HTERT RPE-1 (cell line): Measurements from ENCODE around the gene APCS.

Experiments used
- in situ Hi-C: fragments of 300-500 bp; cut with MboI; formaldehyde crosslinking; loops from 4 replicates; pipeline ENCODE4 v1.14.3; 2020; ENCODE audit warnings: low sequenced_read_pairs

Gene APCS, protein sequence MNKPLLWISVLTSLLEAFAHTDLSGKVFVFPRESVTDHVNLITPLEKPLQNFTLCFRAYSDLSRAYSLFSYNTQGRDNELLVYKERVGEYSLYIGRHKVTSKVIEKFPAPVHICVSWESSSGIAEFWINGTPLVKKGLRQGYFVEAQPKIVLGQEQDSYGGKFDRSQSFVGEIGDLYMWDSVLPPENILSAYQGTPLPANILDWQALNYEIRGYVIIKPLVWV

DNA sequence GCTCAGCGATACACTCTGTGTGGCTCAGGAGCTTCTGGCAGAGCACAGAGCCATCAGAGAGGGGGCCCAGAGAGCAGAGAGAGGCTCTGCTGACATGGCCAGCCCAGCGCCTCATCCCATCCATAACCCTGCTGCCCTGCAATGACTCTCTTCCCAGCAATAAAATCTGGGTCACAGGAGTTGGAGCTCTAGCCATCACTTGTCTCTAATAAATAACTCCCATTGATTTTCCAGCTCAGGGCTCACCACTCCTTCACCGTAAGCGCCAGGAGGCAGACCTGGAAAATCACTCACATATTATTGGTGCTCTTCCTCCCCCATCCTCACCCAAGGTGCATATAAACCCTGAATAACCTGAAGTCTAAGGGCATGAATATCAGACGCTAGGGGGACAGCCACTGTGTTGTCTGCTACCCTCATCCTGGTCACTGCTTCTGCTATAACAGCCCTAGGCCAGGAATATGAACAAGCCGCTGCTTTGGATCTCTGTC, at the start of gene APCS:
Gene APCS, plus strand, starts transcription at position 366 of the 491 bp plus-strand sequence. Its CDS starts 96 bp downstream, at position 462.
- in situ Hi-C loops, result no loop called here

DNA sequence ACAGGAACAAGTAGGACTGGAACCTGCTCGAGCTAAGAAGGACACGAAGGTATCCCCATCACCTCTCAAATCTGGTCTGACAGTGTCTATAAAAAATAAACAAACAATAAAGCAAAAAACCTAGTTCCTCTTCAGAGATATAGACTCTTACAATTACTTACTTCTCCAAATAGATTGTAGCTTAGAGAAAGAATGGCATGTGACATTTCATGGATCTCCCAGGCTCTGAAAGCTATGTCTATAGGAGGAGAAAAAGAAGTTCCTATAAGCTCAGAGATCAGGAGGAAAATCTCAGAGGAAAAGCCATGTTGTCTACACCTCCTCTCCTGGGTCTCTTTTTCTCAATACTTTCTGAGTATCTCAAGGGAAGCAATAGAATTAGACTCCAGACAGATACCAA, 39.5 kb upstream of the APCS start:
- in situ Hi-C loops, result no loop called here

DNA sequence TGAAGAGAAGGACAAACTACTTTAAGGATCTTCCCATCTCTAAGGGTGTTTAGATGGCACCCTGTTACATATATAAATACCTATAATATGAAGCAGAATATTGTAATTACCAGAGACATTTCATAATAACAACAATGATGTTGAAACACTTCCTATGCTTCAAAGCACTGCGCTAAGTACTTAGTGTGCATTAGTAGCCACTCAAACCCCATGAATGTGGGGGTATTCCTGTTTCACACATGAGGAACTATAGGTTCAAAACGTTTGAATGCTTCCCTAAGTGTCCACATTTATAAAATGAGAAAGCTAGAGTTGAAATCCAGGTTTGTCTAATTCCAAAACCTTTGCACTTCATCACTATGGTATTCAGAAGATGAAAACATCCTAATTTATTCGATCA, 33.4 kb upstream of the APCS start:
- in situ Hi-C loops, result no loop called here

DNA sequence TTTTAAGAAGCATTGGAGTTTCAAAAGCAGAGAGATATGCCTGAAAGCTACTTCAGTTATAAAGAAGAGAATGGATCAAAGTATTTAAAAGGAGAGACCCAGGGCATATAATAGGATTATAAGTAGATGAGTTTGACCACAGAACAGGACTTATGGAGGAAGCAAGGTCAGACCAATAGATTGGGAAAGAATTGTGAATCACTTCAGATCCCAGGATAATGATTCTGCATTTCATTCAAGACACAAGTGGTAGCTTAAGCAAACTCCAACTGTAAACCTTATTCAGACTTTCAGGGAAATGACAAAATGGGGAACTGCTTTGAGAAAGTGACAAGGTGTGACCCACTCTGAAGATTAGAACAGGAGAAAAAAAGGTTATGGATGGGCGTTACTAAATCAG, 32.9 kb upstream of the APCS start:
- in situ Hi-C loops, result no loop called here

DNA sequence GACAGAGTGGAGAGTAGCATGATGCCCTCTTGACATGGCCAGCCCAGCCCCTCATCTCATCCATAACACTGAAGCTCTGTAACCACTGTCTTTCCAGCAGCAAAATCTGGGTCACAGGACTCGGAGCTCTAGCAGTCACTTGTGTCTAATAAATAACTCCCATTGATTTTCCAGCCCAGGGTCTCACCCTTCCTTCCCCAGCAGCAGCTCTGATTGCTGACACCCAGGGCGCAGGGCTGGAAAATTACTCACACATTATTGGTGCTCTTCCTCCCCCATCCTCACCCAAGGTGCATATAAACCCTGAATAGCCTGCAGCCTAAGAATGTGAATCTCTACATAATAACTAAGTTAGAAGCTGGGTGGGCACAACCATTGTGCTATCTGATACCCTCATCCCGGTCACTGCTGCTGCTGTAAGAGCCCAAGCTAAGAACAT, 30.7 kb upstream of the APCS start:
- in situ Hi-C loops, result no loop called here

DNA sequence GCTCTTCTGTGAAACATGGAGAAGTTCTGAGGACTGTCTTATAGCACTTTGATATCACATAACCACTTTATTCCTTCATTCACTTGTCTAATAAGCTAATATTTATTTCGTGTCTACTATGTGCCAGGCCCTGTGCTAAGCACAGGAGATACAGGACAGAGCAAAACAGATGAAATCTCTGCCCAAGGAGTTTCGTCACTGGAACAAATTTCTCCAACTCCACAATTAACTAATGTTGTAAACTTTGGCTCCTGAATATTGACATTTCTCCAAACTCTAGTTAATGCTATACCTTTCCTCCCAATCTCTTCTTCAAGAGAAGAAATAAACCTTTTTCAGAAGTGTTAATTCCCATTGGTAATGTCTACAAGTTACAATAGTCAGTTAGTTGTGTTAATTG, 27.0 kb upstream of the APCS start:
- in situ Hi-C loops, result no loop called here

DNA sequence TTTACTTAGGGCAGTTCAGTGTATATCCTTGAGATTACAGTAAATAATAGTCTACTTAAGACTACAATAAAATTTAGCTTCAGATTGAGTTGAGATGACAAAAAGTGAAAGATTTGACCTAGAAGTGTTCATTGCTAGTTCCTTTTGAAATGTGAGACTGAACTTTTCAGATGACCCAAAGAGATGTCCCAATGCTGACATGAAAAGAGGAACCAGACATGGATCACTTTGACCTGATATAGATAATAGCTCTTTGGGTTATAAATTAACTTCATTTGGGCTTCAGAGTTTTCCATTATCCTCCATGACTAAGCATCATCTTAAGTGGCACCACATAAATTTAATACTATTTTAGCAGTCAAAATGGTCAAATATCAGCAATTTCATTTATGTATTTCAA, 26.1 kb upstream of the APCS start:
- in situ Hi-C loops, result no loop called here

DNA sequence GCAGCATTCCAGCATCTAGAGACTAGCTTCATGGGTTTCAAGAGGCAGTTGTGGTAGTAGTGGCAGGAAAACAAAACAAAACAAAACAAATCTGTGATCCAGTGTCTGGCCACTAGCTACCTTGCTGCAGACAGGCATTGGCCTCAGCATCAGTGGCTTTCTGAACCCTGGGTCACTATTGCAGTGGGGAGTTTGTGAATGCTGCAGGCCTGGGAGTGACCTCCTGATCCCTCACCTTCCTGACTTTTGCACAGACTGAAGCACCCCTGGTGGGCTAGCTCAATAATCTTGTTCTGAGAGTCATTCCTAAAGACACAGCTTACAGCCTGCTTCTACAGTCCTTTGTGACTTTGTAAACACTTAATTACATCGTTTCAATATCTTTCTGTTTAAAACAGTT, 24.9 kb upstream of the APCS start:
- in situ Hi-C loops, result no loop called here

DNA sequence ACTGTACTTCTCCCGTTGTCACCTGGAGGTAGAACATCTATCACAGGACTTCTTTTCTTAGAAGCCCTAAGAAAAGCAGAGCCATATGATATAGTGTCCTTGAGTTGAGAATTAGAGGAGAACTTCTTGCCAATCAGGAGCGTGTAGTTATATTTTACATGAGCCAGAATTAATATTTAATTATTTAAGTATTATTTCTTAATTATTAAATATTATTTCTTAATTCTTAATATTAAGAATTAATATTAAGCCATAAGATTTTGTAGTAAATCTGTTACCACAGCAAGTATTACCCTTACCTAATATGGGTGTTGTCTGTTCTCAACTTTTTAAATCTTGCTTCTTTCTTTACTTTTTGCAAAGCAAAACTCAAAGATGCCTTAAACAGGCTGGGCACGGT, 10.2 kb upstream of the APCS start:
- in situ Hi-C loops, result no loop called here

DNA sequence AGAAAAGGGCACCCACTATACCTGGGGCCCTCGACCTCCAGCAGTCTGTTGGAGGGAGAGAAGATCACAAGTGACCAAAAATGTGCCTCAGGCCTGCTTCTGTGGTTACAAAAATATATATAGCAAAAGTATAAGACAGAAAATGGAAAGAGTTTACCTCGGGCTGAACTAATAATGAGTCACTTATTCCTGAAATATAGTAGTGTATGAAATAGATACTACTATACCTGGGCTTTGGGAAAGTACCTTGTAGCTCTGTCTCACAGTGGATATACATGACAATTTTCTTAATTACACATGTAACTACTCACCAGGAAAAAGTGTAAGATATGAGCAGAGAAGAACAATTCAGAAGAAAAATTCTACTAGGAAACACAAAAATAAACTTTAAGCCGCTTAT, 7.3 kb upstream of the APCS start:
- in situ Hi-C loops, result no loop called here

DNA sequence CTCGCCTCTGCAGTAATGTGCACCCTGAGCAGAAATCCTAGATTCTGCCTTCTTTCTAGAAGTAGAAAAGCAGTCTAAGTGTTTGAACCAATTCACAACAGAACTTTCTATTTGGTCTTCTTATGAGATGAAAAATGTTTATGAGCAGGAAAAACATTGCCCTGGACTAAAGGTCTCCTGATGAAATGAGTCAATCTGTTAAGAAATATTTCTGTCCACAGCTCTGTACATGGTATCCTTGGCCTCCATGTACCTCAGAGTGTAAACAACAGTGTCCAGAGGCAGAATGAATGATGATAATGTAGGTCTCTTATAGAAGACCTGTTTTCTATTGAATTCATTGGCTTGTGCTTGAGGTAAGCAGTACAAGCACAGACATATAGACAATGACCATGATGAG, 6.2 kb upstream of the APCS start:
- in situ Hi-C loops, result no loop called here

DNA sequence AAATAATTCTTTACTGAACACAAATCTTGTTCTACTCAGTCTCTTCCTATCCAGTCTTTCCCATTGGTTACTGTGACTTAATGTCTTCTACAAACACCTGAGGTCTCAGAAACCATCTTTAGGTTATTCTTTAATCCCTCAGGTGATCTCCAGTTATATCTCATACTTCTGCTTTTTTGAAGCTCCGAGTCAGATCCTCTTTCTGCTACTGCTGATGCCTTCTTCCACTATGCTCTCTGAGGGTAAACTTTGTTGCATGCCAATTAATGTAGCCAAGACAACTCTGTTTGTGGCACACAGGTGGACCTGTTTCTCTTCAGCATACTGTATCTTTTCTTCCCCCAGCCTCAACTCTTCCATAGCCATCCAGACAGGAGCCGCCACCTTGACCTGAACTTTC, 3.1 kb upstream of the APCS start:
- in situ Hi-C loops, result no loop called here

DNA sequence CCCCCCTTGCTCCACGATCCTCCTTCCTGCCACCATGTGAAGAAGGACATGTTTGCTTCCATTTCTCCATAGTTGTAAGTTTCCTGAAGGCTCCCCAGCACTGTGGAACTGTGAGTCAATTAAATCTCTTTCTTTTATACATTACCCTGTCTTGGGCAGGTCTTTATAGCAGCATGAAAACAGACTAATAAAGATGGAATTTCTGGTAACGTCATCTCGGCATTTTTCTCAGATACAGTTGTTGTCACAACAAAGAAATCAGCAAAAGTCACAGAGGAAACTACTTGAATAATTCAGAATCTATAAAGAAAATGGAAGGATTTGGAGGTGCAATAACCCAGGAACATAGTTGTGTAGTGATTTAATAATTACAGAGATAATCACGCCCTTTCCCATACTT, 4.4 kb downstream of the APCS start:
- in situ Hi-C loops, result no loop called here

DNA sequence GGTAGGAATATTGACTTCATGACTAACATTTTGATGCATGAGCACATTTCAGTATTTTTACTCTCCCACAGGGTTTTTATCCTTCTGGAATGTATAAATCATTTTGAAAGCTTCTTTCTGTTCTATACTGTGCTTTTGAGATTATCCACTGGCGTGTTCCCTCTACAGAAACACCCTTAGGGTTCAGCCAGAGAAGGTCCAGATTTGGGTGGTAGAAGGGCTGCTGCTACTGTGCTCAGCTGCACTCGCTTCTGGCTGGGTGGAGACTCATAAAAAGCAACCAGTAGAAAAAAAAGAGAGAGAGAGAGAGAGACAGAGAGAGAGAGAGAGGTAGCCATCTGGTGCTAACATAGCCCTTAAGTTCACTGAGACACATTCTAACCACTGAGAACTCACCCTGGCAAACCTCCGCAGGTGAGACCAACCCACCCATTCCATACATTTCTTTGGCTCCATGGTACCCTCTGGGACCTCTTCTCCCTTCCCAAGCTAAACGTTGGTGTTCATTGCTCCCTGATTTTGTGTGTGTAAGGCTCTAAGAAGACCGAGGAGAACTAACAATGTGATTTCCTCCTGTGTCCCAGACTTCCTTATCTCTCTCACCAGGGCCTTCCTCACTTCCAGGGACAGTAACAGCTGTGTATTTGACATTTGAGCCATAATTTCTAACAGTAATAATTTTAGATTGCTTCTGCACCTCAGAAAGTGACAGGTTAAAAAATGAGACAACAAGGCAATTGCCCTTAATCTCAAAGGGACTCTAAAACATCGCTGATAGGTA, 7.2 kb downstream of the APCS start:
- in situ Hi-C loops, result no loop called here

DNA sequence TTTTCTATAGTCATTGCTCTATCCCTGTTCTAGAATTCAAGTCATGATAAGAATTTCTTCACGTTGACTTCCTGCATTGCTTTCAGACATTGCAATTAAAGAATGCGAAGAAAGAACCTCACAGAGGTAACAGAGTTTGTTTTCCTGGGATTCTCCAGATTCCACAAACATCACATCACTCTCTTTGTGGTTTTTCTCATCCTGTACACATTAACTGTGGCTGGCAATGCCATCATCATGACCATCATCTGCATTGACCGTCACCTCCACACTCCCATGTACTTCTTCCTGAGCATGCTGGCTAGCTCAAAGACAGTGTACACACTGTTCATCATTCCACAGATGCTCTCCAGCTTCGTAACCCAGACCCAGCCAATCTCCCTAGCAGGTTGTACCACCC, 10.6 kb downstream of the APCS start:
- in situ Hi-C loops, result no loop called here

DNA sequence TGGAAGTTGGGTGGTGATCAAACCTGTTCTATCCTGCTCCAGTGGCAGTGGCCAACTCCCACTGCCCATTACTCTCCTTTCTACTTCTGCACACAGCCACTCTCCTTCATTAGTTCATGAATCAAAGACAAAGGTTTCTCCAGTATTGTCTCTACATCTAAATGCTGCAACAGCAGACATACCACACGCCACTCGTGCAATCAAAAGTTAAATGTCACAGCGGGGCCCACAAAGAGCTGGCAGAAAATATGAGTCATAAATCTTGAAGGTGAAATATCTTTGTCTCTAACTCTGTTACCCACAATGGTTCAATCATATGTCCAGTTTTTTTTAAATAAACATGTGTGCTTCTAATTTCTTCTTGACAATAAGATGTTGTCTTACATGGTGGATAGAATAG, 13.3 kb downstream of the APCS start:
- in situ Hi-C loops, result no loop called here

DNA sequence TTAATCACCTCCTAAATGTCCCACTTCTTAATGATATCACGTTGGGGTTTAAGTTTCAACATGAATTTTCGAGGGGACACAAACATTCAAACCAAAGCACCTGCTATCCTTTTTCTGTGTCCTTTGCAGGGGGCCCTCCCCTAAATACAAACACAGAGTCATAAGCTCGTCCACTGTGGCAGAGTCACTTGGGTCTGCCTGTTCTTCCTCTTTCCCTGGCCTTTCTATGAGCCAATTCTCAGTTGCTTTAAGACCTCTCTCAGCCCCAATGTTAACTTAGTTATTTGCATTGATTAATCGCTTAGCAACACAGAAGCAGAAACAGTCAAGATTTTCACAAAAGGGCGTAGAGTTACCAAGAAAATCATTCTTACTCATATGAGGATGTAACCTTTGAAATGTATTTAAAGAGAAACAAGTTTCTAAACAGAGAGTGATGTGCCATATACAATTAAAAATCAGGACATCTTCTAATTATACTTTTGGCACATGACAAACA, 14.9 kb downstream of the APCS start:
- in situ Hi-C loops, result no loop called here

DNA sequence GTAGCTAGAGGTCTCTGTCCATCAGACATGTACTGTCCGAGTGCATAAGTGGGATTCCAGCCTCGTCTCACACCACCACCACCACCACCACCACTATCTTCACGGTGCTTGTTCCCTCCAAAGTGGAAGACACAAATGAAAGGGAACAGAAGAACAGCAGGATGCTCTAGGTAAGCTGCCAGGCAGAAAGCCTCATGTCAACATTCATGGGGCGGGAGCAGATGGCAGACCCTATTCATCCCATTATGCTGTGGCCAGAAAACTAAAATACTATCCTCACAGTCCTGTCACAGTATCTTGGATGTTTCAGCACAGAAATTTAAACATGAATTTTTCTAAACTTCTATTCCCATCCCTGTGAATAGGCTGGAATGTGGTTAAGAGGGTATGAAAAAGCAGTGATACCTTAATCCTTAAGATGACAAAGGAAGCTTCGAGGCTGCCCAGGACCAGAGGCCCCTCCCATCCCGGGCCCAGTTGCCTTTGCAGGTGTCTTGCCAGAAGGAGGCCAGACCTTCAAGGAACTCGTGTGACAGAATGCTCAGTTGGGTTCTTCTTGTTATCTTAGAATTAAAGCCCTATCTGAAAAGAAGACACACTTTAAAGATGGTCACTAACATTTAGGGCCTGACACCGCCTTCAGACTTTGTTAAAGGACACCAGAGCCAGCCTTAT, 24.7 kb downstream of the APCS start:
- in situ Hi-C loops, result no loop called here

DNA sequence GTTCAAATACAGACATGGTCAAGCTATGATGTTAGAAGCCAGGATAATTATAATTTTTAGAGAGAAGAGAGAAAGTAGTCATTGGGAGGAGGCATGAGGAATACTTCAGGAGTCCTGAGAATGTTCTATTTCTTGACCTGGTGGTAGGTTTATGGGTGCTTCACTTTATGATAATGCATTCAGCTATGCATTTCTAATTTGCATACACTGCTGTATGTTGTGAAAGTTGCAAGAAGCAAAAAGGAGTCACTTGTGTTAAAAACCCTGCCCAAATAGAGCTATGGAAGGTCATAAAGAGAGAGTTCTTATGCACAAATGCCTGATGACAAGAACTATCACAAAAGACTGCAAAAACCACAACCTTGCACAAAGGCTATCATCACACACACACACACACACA, 45.3 kb downstream of the APCS start:
- in situ Hi-C loops, result no loop called here
